HuH-7.5 (cell line): ENCODE measurements around the gene FLOT2.
A peak's percentile ranks its signal among the peaks of the same experiment; 100 is the strongest.
"Not testable (repeated sequence)": the region's sequence is repeated elsewhere in the genome, so short reads cannot be mapped to it uniquely, and the experiment has no call there.

Experiments
- DNase-seq: peaks from one replicate; pipeline ENCODE4 v3.0.0; 2011; ENCODE audit warnings: low spot score

Gene FLOT2

GRCh38 chr17:28873839-28874238, 23.7 kb downstream of the FLOT2 start:
- no peak for DNase-seq

GRCh38 chr17:28871056-28871579, 26.4 kb downstream of the FLOT2 start:
- DNase-seq: no peak

DNA sequence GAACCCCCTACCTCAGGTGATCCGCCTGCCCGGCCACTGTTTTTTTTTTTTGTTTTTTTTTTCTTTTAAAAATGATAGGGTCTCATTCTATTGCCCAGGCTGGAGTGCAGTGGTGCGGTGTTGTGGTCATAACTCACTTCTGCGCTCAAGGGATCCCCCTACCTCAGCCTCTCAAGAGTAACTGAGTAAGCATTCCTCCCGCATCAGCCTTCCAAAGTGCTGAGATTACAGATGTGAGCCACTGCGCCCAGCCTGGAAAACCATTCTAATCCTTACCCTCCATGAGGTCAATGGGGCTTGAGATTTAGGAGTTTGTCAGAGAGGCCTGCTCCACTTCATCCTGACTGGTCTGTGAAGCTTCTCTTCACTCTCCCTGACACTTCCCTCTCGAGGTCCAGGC, 30.3 kb downstream of the FLOT2 start:
- DNase-seq: no peak

DNA sequence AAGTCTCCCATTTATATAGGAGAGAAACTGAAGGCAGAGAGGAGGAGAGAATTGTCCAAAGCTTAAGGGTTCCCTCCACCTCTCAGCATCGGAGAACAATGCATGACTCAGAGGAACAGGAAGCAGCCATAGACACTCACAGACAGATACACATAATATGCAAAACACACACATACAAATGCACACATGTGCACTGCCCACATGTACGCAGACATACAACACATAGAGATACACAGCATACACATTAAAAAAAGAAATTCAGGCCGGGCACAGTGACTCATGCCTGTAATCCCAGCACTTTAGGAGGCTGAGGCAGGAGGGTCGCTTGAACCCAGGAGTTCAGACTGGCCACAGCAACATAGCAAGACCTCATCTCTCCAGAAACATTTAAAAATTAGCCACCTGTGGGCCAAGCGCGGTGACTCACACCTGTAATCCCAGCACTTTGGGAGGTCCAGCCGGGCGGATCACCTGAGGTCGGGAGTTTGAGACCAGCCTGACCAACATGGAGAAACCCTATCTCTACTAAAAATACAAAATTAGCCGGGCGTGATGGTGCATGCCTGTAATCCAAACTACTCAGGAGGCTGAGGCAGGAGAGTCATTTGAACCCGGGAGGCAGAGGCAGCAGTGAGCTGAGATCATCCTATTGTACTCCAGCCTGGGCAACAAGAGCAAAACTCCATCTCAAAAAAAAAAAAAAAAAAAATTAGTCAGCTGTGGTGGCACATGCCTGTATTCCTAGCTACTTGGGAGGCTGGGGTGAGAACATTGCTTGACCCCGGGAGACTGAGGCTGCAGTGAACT, 31.4 kb downstream of the FLOT2 start:
- no peak for DNase-seq

DNA sequence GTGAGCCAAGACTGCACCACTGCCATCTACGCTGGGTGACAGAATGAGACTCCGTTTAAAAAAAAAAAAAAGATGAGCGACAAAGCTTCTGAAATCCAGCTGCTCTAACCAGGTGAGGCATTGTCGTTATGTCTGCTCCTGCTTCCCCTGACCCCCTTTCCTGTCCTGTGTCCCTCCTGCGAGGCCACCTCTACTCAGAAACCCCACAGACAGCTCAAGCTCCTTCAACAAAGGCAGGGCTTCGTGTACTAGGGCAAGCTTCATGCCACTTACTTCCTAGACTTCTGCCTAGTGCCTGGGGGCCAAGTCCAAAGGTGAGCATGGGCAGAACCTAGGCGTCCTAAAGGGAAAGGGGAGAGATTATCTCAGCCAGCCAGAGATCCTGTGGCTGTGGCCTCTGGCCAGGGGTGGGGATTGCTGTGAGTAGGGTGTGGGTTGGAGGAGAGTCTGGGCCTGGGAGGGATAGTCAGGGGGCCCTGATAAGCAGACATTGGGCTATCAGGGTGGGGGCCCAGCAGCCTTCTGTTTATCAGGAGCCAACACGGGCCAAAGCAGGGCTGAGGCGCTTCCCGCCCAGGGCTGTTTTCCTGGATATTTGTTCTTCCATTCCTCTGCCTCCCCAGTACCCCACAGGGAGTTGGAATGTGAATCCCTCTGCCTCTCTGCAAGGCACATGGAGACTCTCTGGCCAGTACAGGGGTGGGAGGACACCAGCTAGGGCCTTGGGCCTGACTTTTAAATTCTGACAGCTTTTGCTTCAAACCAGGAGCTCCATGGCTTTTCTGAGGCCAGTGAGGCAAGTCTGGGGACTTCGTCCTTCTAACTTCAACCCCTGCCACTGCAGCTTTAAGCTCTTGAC, 32.3 kb downstream of the FLOT2 start:
- DNase-seq: no peak

GRCh38 chr17:28863953-28864352, 33.6 kb downstream of the FLOT2 start:
- no peak for DNase-seq

- no peak for DNase-seq
Measured at GRCh38 chr17:28862561-28862960, 35.0 kb downstream of the FLOT2 start.

DNA sequence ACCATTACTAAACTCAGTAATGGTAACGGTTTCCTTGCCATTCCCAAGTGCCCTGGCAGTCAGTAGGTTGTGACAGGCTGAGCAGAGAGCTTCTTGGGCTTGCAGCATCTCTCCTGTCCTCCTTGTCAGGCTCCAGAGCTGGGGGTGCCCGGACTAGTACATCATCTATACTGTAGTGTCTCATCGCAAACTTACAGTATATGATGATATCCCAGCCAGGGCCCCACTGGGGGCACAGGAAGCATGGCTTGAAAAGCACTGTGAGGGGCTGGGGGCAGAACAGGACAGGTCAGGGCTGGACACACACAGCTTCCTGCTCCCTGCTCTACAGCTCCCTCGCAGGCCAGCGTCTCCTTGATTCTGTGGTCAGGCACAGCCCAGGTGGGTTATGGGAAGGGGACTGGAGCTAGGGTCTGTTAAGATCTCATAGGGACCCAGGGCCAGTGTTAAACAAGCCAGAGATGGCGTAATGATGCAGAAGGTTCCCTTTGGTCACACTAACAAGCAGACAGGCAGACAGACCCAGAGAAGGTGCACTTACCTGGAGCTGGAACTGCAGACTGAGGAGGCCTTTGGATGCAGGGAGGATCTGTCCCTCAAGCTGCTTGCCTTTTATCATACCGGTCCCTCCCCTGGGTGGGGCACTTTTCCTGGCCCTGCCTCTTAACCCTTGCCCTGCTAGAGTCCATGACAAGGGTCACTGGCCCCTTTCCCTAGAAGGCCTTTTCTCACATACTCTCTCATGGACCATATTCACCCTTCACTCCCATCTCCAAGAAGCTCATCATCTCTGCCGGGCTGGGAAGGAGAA, 35.9 kb downstream of the FLOT2 start:
- DNase-seq: no peak

DNA sequence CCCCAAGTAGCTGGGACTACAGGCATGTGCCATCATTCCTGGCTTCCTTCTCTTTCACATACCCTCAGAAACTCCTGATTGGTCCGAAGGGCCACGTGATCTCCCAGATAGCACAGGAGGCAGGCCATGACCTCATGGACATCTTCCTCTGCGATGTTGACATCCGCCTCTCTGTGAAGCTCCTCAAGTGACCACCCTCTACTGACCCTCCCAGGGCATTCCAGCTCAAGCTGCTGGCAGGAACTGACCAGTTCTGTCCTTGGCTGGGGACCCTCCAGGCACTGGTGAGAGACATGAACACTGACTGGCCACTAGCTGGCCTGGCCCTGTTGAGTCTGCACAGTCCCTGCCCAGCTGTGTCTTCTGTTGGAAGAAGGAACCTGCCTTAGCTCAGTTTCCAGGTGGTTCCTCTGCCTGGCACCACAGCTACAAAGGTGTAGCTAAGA, 37.1 kb downstream of the FLOT2 start:
- no peak for DNase-seq

DNA sequence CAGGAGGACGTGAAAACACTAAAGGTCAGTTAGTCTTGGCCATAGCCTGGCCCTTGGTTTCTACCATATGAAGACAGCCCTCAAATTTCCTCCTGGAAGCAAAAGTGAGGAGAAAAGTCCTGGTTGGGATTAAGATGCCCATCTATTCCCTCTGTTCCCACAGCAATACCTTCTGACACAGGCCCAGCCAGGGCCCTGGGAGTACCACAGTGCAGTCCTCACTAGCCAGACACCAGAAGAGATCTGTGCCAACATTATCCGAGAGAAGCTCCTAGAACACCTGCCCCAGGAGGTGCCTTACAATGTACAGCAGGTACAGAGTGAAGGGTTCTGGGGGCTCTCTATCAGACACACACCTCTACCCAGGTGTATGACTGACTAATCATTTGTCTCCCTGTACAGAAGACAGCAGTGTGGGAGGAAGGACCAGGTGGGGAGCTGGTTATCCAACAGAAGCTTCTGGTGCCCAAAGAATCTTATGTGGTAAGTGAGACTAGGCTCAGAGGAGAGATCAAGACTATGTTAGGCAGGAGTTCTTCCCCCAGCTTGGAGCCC, 38.7 kb downstream of the FLOT2 start:
- DNase-seq: no peak

DNA sequence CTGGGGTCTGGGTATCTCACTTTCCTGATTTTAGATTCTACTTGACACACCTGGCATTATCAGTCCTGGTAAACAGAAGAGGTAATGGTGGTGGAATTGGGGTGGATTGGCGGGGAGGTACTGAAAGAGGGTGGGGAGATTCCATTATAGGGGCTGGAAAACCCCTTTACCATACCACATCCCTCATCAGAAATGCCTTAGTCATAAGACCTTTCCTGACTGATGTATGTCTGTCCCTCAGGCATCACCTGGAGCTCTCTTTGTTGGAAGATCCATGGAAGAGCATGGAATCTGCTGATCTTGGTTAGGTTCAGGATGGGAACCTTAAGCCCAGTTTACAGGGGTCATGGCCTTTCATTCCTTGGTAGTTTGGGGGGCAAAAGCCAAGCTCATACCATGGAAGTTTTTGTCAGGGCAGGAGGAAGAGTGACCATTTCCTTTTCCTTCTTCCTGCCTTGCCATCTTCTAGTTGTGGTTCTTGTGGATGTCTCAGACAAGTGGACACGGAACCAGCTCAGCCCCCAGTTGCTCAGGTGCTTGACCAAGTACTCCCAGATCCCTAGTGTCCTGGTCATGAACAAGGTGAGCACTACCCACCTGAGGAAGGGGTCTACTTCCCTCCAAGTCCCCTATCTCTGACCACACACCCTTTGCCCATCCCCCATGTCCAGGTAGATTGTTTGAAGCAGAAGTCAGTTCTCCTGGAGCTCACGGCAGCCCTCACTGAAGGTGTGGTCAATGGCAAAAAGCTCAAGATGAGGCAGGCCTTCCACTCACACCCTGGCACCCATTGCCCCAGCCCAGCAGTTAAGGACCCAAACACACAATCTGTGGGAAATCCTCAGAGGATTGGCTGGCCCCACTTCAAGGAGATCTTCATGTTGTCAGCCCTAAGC, 39.4 kb downstream of the FLOT2 start:
- DNase-seq: no peak

DNA sequence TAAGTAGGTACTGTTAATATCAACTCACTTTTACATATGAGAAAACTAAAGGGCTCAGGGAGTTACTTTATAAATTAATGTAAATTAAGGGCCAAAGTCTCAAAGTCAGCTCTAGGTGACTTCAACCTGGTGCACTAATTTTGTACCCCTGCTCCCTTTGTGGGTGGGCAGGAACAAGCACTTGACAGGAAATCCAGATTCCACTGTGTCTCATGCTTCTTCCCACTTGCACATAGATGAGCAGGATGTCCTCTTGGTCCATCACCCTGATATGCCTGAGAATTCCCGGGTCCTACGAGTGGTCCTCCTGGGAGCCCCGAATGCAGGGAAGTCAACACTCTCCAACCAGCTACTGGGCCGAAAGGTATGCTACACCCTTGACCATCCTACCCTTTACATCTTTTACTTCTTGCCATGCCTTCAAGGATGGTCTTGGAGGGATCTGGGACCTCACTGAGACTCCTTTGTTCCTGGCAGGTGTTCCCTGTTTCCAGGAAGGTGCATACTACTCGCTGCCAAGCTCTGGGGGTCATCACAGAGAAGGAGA, 41.4 kb downstream of the FLOT2 start:
- no peak for DNase-seq

GRCh38 chr17:28855336-28855679, 42.2 kb downstream of the FLOT2 start:
- no peak for DNase-seq

DNA sequence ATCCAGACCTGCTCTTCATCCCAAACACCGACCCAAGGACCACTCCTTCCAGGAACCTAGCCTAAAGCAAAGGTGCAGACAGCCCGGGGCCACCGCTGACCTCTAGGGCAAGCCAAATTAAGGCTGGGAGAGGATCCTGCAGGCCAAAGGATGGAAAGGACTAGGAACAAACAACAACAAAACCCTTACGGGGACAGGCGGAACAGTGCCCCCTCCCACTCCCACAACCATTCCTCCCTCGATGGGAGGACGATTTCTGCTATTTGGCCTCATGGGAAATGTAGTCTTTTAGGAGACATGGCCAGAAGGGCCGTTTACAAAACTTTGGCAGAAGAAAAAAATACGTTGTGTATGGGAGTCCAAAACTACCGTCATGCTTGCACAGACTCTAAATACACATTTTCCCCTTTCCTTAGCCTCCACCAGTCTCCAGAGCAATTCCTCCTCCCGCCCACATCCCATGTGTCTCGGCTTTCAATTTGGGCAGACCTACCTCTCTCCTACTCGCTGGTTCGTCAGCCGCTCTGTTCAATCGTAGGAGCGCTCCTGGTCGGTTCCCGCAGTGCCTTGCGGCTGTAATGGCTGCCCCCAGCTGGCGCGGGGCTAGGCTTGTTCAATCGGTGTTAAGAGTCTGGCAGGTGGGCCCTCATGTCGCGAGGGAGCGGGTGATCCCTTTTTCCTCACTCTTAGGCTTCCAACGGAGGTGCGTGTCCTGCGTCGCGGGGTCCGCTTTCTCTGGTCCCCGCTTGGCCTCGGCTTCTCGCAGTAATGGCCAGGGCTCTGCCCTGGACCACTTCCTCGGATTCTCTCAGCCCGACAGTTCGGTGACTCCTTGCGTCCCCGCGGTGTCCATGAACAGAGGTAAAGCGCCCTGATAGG, 42.8 kb downstream of the FLOT2 start, which contains the start of gene ERAL1:
ERAL1 (plus strand) TSS at position 560 of the 879 bp plus-strand sequence; CDS start at position 579, 19 bp downstream.
- DNase-seq: peak; percentile 87

- no peak for DNase-seq
Measured at GRCh38 chr17:28853295-28853694, 44.2 kb downstream of the FLOT2 start.

GRCh38 chr17:28849281-28849680, 48.3 kb downstream of the FLOT2 start:
- DNase-seq: no peak

- DNase-seq: peak; percentile 42
Measured at GRCh38 chr17:28848667-28849066, 48.9 kb downstream of the FLOT2 start.

DNA sequence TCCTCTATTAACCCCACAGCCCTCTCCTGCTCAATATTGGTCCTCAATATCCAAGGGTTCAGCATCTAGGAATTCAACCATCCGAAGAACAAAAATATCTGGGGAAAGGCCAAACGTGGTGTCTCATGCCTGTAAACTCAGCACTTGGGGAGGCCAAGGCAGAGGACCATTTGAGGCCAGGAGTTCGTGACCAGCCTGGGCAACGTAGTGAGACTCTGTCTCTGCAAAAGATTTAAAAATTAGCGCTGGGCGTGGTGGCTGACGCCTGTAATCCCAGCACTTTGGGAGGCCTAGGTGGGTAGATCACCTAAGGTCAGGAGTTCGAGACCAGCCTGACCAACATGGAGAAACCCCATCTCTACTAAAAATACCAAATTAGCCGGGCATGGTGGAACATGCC, 50.8 kb downstream of the FLOT2 start:
- not testable (repeated sequence) for DNase-seq

DNA sequence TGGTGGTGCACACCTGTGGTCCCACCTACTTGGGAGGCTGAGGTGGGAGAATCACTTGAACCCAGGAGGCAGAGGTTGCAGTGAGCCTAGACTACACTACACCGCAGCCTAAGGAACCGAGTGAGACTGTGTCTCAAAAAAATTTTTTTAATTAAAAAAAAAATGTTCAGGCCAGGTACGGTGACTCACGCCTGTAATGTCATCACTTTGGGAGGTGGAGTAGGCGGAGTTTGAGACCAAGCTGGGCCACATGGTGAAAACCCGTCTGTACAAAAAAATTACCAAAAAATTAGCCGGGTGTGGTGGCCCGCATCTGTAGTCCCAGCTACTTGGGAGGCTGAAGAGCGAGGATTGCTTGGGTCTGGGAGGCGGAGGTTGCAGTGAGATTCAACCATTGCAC, 51.3 kb downstream of the FLOT2 start:
- no peak for DNase-seq

DNA sequence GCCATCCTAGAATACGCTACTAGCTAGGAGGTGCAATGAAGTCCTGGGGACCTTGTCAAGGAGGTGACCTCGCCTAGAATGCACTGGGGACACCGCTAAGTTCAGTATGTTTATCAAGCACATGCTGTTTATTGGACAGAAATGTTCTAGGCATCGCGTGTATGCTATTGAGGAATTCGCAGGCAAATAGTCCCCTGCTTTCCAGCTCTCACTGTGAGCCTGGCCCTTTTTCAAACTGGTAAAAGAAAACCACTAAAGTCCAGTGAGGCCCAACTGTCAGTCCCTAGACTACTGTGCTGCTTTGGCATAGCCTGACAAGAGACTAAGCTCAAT, 53.8 kb downstream of the FLOT2 start:
- no peak for DNase-seq
